Mesenchymal stem cell (in vitro differentiated cells and primary cell): ENCODE data around the gene KRT6C.

Source experiments
- DNase-seq: peaks from one replicate; pipeline ENCODE4 v3.0.0-alpha.2; 2013
- H2AFZ ChIP-seq: one replicate; pipeline ENCODE4 v1.6.1; 2013; ENCODE audit warnings: low read depth, mild to moderate bottlenecking, control low read depth, inconsistent platforms, low read length, moderate library complexity
- H2AK5ac ChIP-seq: 2 replicates; pipeline ENCODE4 v1.6.1; 2013; ENCODE audit warnings: low read length, moderate library complexity, mild to moderate bottlenecking, inconsistent platforms; ENCODE audit not compliant: severe bottlenecking
- H2BK120ac ChIP-seq: one replicate; pipeline ENCODE4 v1.6.1; 2013; ENCODE audit warnings: low read depth, mild to moderate bottlenecking, inconsistent platforms, low read length, moderate library complexity
- H2BK12ac ChIP-seq, 2 experiments: one replicate each; pipeline ENCODE4 v1.6.1; 2013; ENCODE audit warnings: inconsistent platforms in 2 of 2, low read length in 2 of 2, mild to moderate bottlenecking in 2 of 2, moderate library complexity in 2 of 2, control low read depth in 1 of 2
- H2BK15ac ChIP-seq: one replicate; pipeline ENCODE4 v1.6.1; 2013; ENCODE audit warnings: mild to moderate bottlenecking, low read depth, inconsistent platforms; ENCODE audit not compliant: poor library complexity, severe bottlenecking
- H2BK5ac ChIP-seq: 2 replicates; pipeline ENCODE4 v1.6.1; 2013; ENCODE audit warnings: low read depth, mild to moderate bottlenecking, low read length, control low read depth, inconsistent platforms; ENCODE audit not compliant: poor library complexity, severe bottlenecking
- H3K14ac ChIP-seq, 2 experiments: one replicate each; pipeline ENCODE4 v1.6.1; 2013; ENCODE audit warnings: inconsistent platforms in 2 of 2, low read length in 2 of 2, control low read depth in 1 of 2, mild to moderate bottlenecking in 1 of 2, moderate library complexity in 1 of 2
- H3K18ac ChIP-seq, 2 experiments: one replicate each; pipeline ENCODE4 v1.6.1; 2013; ENCODE audit warnings: inconsistent platforms in 2 of 2, low read length in 2 of 2, control low read depth in 1 of 2, low read depth in 1 of 2, mild to moderate bottlenecking in 1 of 2
- H3K23ac ChIP-seq, 2 experiments: one replicate each; pipeline ENCODE4 v1.6.1; 2013; ENCODE audit warnings: inconsistent platforms in 2 of 2, low read length in 2 of 2, mild to moderate bottlenecking in 2 of 2, moderate library complexity in 2 of 2, control low read depth in 1 of 2
- H3K27ac ChIP-seq: 2 replicates; pipeline ENCODE4 v1.5.1; 2013; ENCODE audit warnings: mild to moderate bottlenecking, moderate library complexity, low read length, control low read depth, inconsistent platforms; ENCODE audit not compliant: poor library complexity, severe bottlenecking
- H3K27me3 ChIP-seq, 2 experiments: 2 replicates each; pipeline versions ENCODE4 v1.6.1 to v1.7.0; 2013; ENCODE audit warnings: low read length in 2 of 2, mild to moderate bottlenecking in 2 of 2, moderate library complexity in 2 of 2, control low read depth in 1 of 2, inconsistent platforms in 1 of 2; ENCODE audit not compliant: control insufficient read depth in 1 of 2, insufficient read depth in 1 of 2
- H3K36me3 ChIP-seq, 2 experiments: 2 replicates each; pipeline versions ENCODE4 v1.6.1 to v1.7.0; 2013; ENCODE audit warnings: low read length in 2 of 2, control low read depth in 1 of 2, inconsistent platforms in 1 of 2, low read depth in 1 of 2, mild to moderate bottlenecking in 1 of 2; ENCODE audit not compliant: insufficient read depth in 2 of 2, control insufficient read depth in 1 of 2
- H3K4ac ChIP-seq, 2 experiments: one replicate each; pipeline ENCODE4 v1.6.1; 2013; ENCODE audit warnings: inconsistent platforms in 2 of 2, low read length in 2 of 2, mild to moderate bottlenecking in 2 of 2, moderate library complexity in 2 of 2, control low read depth in 1 of 2, low read depth in 1 of 2
- H3K4me1 ChIP-seq: 2 replicates; pipeline ENCODE4 v1.6.1; 2013; ENCODE audit warnings: low read depth, low read length, control low read depth; ENCODE audit not compliant: control insufficient read depth, insufficient read depth
- H3K4me2 ChIP-seq: 2 replicates; pipeline ENCODE4 v1.6.1; 2013; ENCODE audit warnings: low read length, mild to moderate bottlenecking, inconsistent platforms; ENCODE audit not compliant: poor library complexity, severe bottlenecking
- H3K4me3 ChIP-seq, 2 experiments: 2 replicates each; pipeline versions ENCODE4 v1.5.1 to v1.7.0; 2013; ENCODE audit warnings: low read length in 2 of 2, mild to moderate bottlenecking in 2 of 2, control low read depth in 1 of 2, low read depth in 1 of 2; ENCODE audit not compliant: insufficient read depth in 1 of 2
- H3K79me1 ChIP-seq: replicated peaks from 2 replicates; pipeline ENCODE4 v1.6.1; 2013; ENCODE audit warnings: mild to moderate bottlenecking, control low read depth, low read length, inconsistent platforms; ENCODE audit not compliant: poor library complexity, severe bottlenecking
- H3K9ac ChIP-seq: 2 replicates; pipeline ENCODE4 v1.7.0; 2013; ENCODE audit warnings: mild to moderate bottlenecking, low read length, moderate library complexity
- H3K9me3 ChIP-seq: 2 replicates; pipeline ENCODE4 v1.7.0; 2013; ENCODE audit warnings: mild to moderate bottlenecking, low read length; ENCODE audit not compliant: control insufficient read depth
- H4K8ac ChIP-seq: one replicate; pipeline ENCODE4 v1.6.1; 2013; ENCODE audit warnings: inconsistent platforms, mild to moderate bottlenecking, low read length, moderate library complexity
- H4K91ac ChIP-seq: one replicate; pipeline ENCODE4 v1.6.1; 2013; ENCODE audit warnings: mild to moderate bottlenecking, low read length, inconsistent platforms
- WGBS: methylation state at CpG from one replicate; pipeline ENCODE4 v1.1.7; 2013; ENCODE audit warnings: mixed read lengths; 5-methylcytosine and 5-hydroxymethylcytosine counted together

The KRT6C gene

GRCh38 chr12:52428121-52428520, 45.5 kb downstream of the KRT6C start:
- no peak overlapping the region for H2BK12ac ChIP-seq
- no peak for DNase-seq
- H3K79me1 ChIP-seq, result no peaks in the 10 kb centered on the region
- no peaks in the 10 kb centered on the region for H3K36me3 ChIP-seq
- peaks cover 29 to 92% of the 10 kb centered on the region in 2 experiments for H3K27me3 ChIP-seq
- no peak overlapping the region for H4K91ac ChIP-seq
- H3K18ac ChIP-seq, result no peak overlapping the region
- H3K9me3 ChIP-seq, result no peaks in the 10 kb centered on the region
- H4K8ac ChIP-seq, result no peak overlapping the region
- H2BK5ac ChIP-seq, result no peak overlapping the region
- 84% methylated on average over 10 of the region's 10 CpGs for WGBS
- no peak overlapping the region for H2BK120ac ChIP-seq
- no peak overlapping the region for H2AK5ac ChIP-seq
- no peak overlapping the region for H3K4ac ChIP-seq
- no peaks in the 10 kb centered on the region for H3K4me1 ChIP-seq
- H3K27ac ChIP-seq, result no peak overlapping the region
- no peak overlapping the region for H3K4me3 ChIP-seq
- no peak overlapping the region for H2BK15ac ChIP-seq
- H3K14ac ChIP-seq, result no peak overlapping the region
- no peak overlapping the region for H3K9ac ChIP-seq
- no peak overlapping the region for H3K4me2 ChIP-seq
- no peak overlapping the region for H3K23ac ChIP-seq
- no peak overlapping the region for H2AFZ ChIP-seq

GRCh38 chr12:52427083-52427482, 46.5 kb downstream of the KRT6C start:
- no peak overlapping the region for H4K91ac ChIP-seq
- WGBS, result no CpG with 5 or more reads among the region's 1 CpG
- H3K36me3 ChIP-seq, result no peaks in the 10 kb centered on the region
- no peaks in the 10 kb centered on the region for H3K4me1 ChIP-seq
- no peak for DNase-seq
- H3K18ac ChIP-seq, result no peak overlapping the region
- no peak overlapping the region for H3K9ac ChIP-seq
- H3K23ac ChIP-seq, result no peak overlapping the region
- H3K4me2 ChIP-seq, result no peak overlapping the region
- peaks cover 37 to 91% of the 10 kb centered on the region in 2 experiments for H3K27me3 ChIP-seq
- no peak overlapping the region for H2BK15ac ChIP-seq
- H3K14ac ChIP-seq, result no peak overlapping the region
- H2BK12ac ChIP-seq, result no peak overlapping the region
- H3K9me3 ChIP-seq, result no peaks in the 10 kb centered on the region
- no peak overlapping the region for H2BK120ac ChIP-seq
- H3K4ac ChIP-seq, result no peak overlapping the region
- H2AK5ac ChIP-seq, result no peak overlapping the region
- no peaks in the 10 kb centered on the region for H3K79me1 ChIP-seq
- H3K27ac ChIP-seq, result no peak overlapping the region
- no peak overlapping the region for H2AFZ ChIP-seq
- no peak overlapping the region for H4K8ac ChIP-seq
- no peak overlapping the region for H3K4me3 ChIP-seq
- no peak overlapping the region for H2BK5ac ChIP-seq

GRCh38 chr12:52426034-52426433, 47.6 kb downstream of the KRT6C start:
- Histone ChIP-seq H3K79me1 (no peaks in the 10 kb centered on the region), H3K14ac (no peak overlapping the region), H3K4me3 (no peak overlapping the region), H3K9ac (no peak overlapping the region), H2BK12ac (no peak overlapping the region), H2BK15ac (no peak overlapping the region), H2BK5ac (no peak overlapping the region), H2AFZ (no peak overlapping the region), H3K9me3 (no peaks in the 10 kb centered on the region), H3K23ac (no peak overlapping the region), H3K27ac (no peak overlapping the region), H3K4ac (no peak overlapping the region), H3K27me3 (peaks cover 43 to 90% of the 10 kb centered on the region in 2 experiments), H3K18ac (no peak overlapping the region), H3K36me3 (no peaks in the 10 kb centered on the region), H3K4me2 (no peak overlapping the region), H4K8ac (no peak overlapping the region), H2BK120ac (no peak overlapping the region), H3K4me1 (no peaks in the 10 kb centered on the region), H2AK5ac (no peak overlapping the region), H4K91ac (no peak overlapping the region)
- WGBS, result 91% methylated on average over 2 of the region's 2 CpGs
- DNase-seq, result no peak

DNA sequence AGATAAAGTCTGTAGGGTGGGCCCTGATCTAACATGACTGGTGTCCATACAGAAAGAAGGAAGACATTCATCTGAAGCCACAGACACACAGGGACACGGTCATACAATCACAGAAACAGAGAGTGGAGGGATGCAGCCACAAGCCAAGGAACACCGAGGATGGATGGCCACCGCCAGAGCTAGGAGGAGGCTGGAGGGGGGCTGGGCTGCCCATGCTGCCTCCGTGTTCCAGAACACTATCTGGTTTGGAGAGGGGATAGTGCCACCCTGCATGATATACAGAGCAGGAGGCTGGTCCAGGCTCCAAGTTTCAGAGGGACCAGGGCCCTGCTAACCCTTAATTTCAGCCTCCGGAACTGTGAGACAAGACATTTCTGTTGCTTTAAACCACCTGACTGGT, 48.1 kb downstream of the KRT6C start:
- H3K27me3 ChIP-seq, result peaks cover 40 to 85% of the 10 kb centered on the region in 2 experiments
- no peak overlapping the region for H3K27ac ChIP-seq
- H3K14ac ChIP-seq, result no peak overlapping the region
- H4K91ac ChIP-seq, result no peak overlapping the region
- no peak overlapping the region for H2BK12ac ChIP-seq
- no peaks in the 10 kb centered on the region for H3K79me1 ChIP-seq
- no peak overlapping the region for H3K18ac ChIP-seq
- H2AK5ac ChIP-seq, result no peak overlapping the region
- H3K4me2 ChIP-seq, result no peak overlapping the region
- no peak overlapping the region for H3K4ac ChIP-seq
- no peak overlapping the region for H4K8ac ChIP-seq
- H2BK120ac ChIP-seq, result no peak overlapping the region
- no peak overlapping the region for H2BK15ac ChIP-seq
- no peak overlapping the region for H3K9ac ChIP-seq
- DNase-seq, result no peak
- no peak overlapping the region for H2AFZ ChIP-seq
- no peaks in the 10 kb centered on the region for H3K36me3 ChIP-seq
- H3K4me3 ChIP-seq, result no peak overlapping the region
- 81% methylated on average over 5 of the region's 5 CpGs for WGBS
- no peaks in the 10 kb centered on the region for H3K4me1 ChIP-seq
- H2BK5ac ChIP-seq, result no peak overlapping the region
- no peaks in the 10 kb centered on the region for H3K9me3 ChIP-seq
- no peak overlapping the region for H3K23ac ChIP-seq
